ENCODE data around the gene RTKN2.

DNA sequence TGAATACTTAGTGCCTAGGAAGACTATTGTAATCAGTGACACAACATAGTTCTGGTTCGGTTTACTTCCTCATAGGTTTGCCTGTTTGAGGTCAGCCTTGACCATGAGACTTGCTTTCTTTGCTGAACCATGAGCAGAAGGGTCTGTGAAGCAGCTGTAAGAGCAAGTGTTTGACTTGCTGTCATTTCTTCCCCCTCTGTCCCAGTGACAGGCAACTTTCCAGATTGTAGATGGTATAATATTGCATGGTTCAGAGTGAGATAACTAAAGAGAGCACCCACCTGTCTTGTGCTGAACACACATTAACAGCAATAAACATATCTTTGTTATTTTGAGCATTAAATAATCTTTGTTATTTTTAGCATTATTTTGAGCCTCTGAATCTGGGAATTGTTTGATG is 9.3 kb upstream of the RTKN2 start:
- no peak for TF ChIP-seq TAF1 (conservative IDR thresholded peaks at IDR 0.05)
- no peak for TF ChIP-seq CTCF (IDR thresholded peaks at IDR 0.05; ENCODE audit: low read depth, low read length, missing input control)
- TF ChIP-seq RAD21 (IDR thresholded peaks at IDR 0.05), result no peak
- TF ChIP-seq SP1 (IDR thresholded peaks at IDR 0.05), result no peak
- TF ChIP-seq, protein P1, sequence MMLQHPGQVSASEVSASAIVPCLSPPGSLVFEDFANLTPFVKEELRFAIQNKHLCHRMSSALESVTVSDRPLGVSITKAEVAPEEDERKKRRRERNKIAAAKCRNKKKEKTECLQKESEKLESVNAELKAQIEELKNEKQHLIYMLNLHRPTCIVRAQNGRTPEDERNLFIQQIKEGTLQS (IDR thresholded peaks at IDR 0.05), result no peak
- TF ChIP-seq, protein P2, sequence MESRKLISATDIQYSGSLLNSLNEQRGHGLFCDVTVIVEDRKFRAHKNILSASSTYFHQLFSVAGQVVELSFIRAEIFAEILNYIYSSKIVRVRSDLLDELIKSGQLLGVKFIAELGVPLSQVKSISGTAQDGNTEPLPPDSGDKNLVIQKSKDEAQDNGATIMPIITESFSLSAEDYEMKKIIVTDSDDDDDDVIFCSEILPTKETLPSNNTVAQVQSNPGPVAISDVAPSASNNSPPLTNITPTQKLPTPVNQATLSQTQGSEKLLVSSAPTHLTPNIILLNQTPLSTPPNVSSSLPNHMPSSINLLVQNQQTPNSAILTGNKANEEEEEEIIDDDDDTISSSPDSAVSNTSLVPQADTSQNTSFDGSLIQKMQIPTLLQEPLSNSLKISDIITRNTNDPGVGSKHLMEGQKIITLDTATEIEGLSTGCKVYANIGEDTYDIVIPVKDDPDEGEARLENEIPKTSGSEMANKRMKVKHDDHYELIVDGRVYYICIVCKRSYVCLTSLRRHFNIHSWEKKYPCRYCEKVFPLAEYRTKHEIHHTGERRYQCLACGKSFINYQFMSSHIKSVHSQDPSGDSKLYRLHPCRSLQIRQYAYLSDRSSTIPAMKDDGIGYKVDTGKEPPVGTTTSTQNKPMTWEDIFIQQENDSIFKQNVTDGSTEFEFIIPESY (IDR thresholded peaks at IDR 0.05), result no peak
- no peak for TF ChIP-seq RXRA (IDR thresholded peaks at IDR 0.05)
- TF ChIP-seq YY1 (IDR thresholded peaks at IDR 0.05), result no peak
- no peak for TF ChIP-seq NR2F2 (IDR thresholded peaks at IDR 0.05)
- no peak for TF ChIP-seq REST (IDR thresholded peaks at IDR 0.05)
- no peak for TF ChIP-seq JUND (IDR thresholded peaks at IDR 0.05)

Measured in liver (tissue), 3 donors.